ENCODE data around the gene DNAJC18. TPM values are rescaled to one million over a fixed set of nuclear protein-coding genes. Genes with fewer than 3 reads are reported as not detected.

DNAJC18 gene
- total and polyA plus RNA-seq, 8 donors: under 0.01 to 12.1 (median 2.3) TPM; not detected in 1

DNA sequence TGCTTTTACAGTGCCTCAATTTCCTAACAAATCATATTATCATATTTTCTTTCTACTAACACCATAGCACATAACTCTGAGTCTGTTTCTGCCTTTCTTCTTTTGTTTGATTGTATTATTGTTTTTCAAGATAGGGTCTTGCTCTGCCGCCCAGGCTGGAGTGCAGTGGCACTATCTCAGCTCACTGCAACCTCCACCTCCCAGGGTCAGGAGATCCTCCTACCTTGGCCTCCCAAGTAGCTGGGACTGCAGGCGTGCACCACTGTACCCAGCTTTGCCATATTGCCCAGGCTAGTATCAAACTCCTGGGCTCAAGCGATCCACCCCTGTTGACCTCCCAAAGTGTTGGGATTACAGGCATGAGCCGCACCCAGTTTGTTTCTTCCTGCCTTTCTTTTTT is 78.9 kb downstream of the DNAJC18 start:
- no peaks in the 10 kb centered on the region for H3K9me3 ChIP-seq
- DNase-seq: no peak
- no peak overlapping the region for H3K4me3 ChIP-seq
- H3K27ac ChIP-seq: no peak overlapping the region
- WGBS, 5 donors: 90 to 97% (median 95%) methylated on average over 4 of the region's 4 CpGs
- intact Hi-C loops (cut with DNase I; ENCODE audit: low total_unique reads): no loop called here
- TF ChIP-seq CTCF (IDR thresholded peaks at IDR 0.05) (no peak), EP300 (IDR thresholded peaks at IDR 0.05) (no peak), POLR2A (IDR thresholded peaks at IDR 0.05) (no peak), POLR2AphosphoS5 (IDR thresholded peaks at IDR 0.05) (no peak)
- no peaks in the 10 kb centered on the region for H3K27me3 ChIP-seq
- H3K4me1 ChIP-seq: peaks cover 0 to 38% (median 18%) of the 10 kb centered on the region in 4 donors
- peaks cover 17 to 30% (median 25%) of the 10 kb centered on the region in 4 donors for H3K36me3 ChIP-seq

Small RNA genes lying within 50 kb of the gene (small RNA-seq; reads per million reads assigned to genes)
- gene RNU5B-4P: 0 reads per million in 4 donors

Other genes starting within 250 kb of the DNAJC18 start
- gene SIL1, start 241.2 kb downstream of the DNAJC18 start, total RNA-seq: 10 to 100 TPM; 22.2 to 60.0 (median 31.8) TPM
- 10 to 100 TPM; 26.7 to 83.6 (median 74.6) TPM for gene SIL1, start 241.2 kb downstream of the DNAJC18 start, polyA plus RNA-seq
- 100 to 1,000 TPM in 4 of 5 donors, 10 to 100 TPM in 1; 73.6 to 352 (median 176) TPM for gene MATR3, start 145.8 kb downstream of the DNAJC18 start, total RNA-seq
- gene MATR3, start 145.8 kb downstream of the DNAJC18 start, polyA plus RNA-seq: 10 to 100 TPM; 68.2 to 86.0 (median 73.9) TPM
- gene PAIP2, start 97.7 kb downstream of the DNAJC18 start, total RNA-seq: 10 to 100 TPM; 12.7 to 92.7 (median 51.3) TPM
- 100 to 1,000 TPM in 1 of 3 donors, 10 to 100 TPM in 2; 57.5 to 104 (median 86.5) TPM for gene PAIP2, start 97.7 kb downstream of the DNAJC18 start, polyA plus RNA-seq
- gene SLC23A1, start 56.2 kb downstream of the DNAJC18 start, total RNA-seq: under 1 TPM in 1 of 5 donors, not detected in 4; 0.37 TPM
- gene SLC23A1, start 56.2 kb downstream of the DNAJC18 start, polyA plus RNA-seq: not detected
- gene MZB1, start 49.6 kb downstream of the DNAJC18 start, total RNA-seq: 10 to 100 TPM in 1 of 5 donors, 1 to 10 TPM in 3, not detected in 1; 1.1 to 15.8 (median 1.5) TPM
- gene MZB1, start 49.6 kb downstream of the DNAJC18 start, polyA plus RNA-seq: 10 to 100 TPM in 2 of 3 donors, 1 to 10 TPM in 1; 7.6 to 14.1 (median 11.1) TPM
- under 1 TPM in 2 of 5 donors, not detected in 3; 0.73 to 0.89 TPM for gene PROB1, start 44.4 kb downstream of the DNAJC18 start, total RNA-seq
- gene PROB1, start 44.4 kb downstream of the DNAJC18 start, polyA plus RNA-seq: under 1 TPM; 0.55 to 0.76 (median 0.56) TPM
- 1 to 10 TPM in 1 of 5 donors, under 1 TPM in 1, not detected in 3; 0.92 to 3.6 TPM for gene SPATA24, start 35.4 kb downstream of the DNAJC18 start, total RNA-seq
- 10 to 100 TPM in 1 of 3 donors, 1 to 10 TPM in 2; 5.4 to 10.1 (median 8.6) TPM for gene SPATA24, start 35.4 kb downstream of the DNAJC18 start, polyA plus RNA-seq
- 10 to 100 TPM in 2 of 5 donors, 1 to 10 TPM in 1, not detected in 2; 7.3 to 15.2 (median 12.8) TPM for gene ECSCR, start 23.2 kb upstream of the DNAJC18 start, total RNA-seq
- 1 to 10 TPM; 5.4 to 10.0 (median 7.3) TPM for gene ECSCR, start 23.2 kb upstream of the DNAJC18 start, polyA plus RNA-seq
- gene SMIM33, start 31.5 kb upstream of the DNAJC18 start, total RNA-seq: under 1 TPM in 1 of 5 donors, not detected in 4; 0.87 TPM
- under 1 TPM in 2 of 3 donors, not detected in 1; 0.13 to 0.46 TPM for gene SMIM33, start 31.5 kb upstream of the DNAJC18 start, polyA plus RNA-seq
- 10 to 100 TPM in 3 of 5 donors, 1 to 10 TPM in 2; 6.1 to 16.2 (median 11.1) TPM for gene STING1, start 43.2 kb upstream of the DNAJC18 start, total RNA-seq
- gene STING1, start 43.2 kb upstream of the DNAJC18 start, polyA plus RNA-seq: 10 to 100 TPM in 2 of 3 donors, 1 to 10 TPM in 1; 8.8 to 23.7 (median 22.3) TPM
- 100 to 1,000 TPM in 1 of 5 donors, 10 to 100 TPM in 4; 29.8 to 220 (median 76.0) TPM for gene UBE2D2, start 121.8 kb upstream of the DNAJC18 start, total RNA-seq
- 100 to 1,000 TPM in 1 of 3 donors, 10 to 100 TPM in 2; 66.4 to 106 (median 75.1) TPM for gene UBE2D2, start 121.8 kb upstream of the DNAJC18 start, polyA plus RNA-seq
- 100 to 1,000 TPM in 1 of 5 donors, 10 to 100 TPM in 4; 25.9 to 101 (median 32.7) TPM for gene CXXC5, start 208.8 kb upstream of the DNAJC18 start, total RNA-seq
- 10 to 100 TPM; 18.3 to 26.3 (median 22.2) TPM for gene CXXC5, start 208.8 kb upstream of the DNAJC18 start, polyA plus RNA-seq